ENCODE results near the gene SNAI3.

Gene SNAI3

GRCh38 chr16:88662843-88663606 lies 23.3 kb downstream of the SNAI3 start, which contains the start of gene MVD:
MVD (minus strand) TSS chr16:88663091; CDS start chr16:88663080, 11 bp downstream.
- Histone ChIP-seq H3K4me1 (ENCODE audit: low read length) (peaks cover 24% of the 10 kb centered on the region), H2AFZ (ENCODE audit: low read depth, low read length) (peak within 1 kb of the TSS; percentile 65; the same call in 1 of the 2 replicates), H3K9me3 (ENCODE audit: insufficient read depth, low read length) (no peaks in the 10 kb centered on the region), H4K20me1 (ENCODE audit: insufficient read depth, low read length) (peaks cover 24% of the 10 kb centered on the region), H3K27ac (ENCODE audit: low read length) (peak within 1 kb of the TSS; percentile 72), H3K4me2 (ENCODE audit: low read length) (peak within 1 kb of the TSS; percentile 77), H3K4me3 (ENCODE audit: low read length) (peak within 1 kb of the TSS; percentile 85), H3K36me3 (replicated peaks; ENCODE audit: low read depth, low read length) (peaks cover 24% of the 10 kb centered on the region), H3K27me3 (ENCODE audit: low read depth, low read length) (no peaks in the 10 kb centered on the region), H3K9ac (ENCODE audit: low read length) (peak within 1 kb of the TSS; percentile 89), H3K79me2 (ENCODE audit: low read length) (peaks cover 42% of the 10 kb centered on the region)
- no peak for TF ChIP-seq CTCF (IDR thresholded peaks at IDR 0.05; ENCODE audit: low read depth, low read length)
- TF ChIP-seq EZH2phosphoT487 (IDR thresholded peaks at IDR 0.05; ENCODE audit: low read depth) = no peak

- TF ChIP-seq EZH2phosphoT487 (IDR thresholded peaks at IDR 0.05; ENCODE audit: low read depth) = no peak
- H3K27me3 ChIP-seq (ENCODE audit: low read depth, low read length) = no peaks in the 10 kb centered on the region
- peak overlapping the region; percentile 89 for H3K9ac ChIP-seq (ENCODE audit: low read length)
- peak overlapping the region; percentile 85 for H3K4me3 ChIP-seq (ENCODE audit: low read length)
- H3K4me1 ChIP-seq (ENCODE audit: low read length) = peaks cover 24% of the 10 kb centered on the region
- peak overlapping the region; percentile 69 for H3K4me2 ChIP-seq (ENCODE audit: low read length)
- no peaks in the 10 kb centered on the region for H3K9me3 ChIP-seq (ENCODE audit: insufficient read depth, low read length)
- H3K36me3 ChIP-seq (replicated peaks; ENCODE audit: low read depth, low read length) = peaks cover 31% of the 10 kb centered on the region
- peaks cover 48% of the 10 kb centered on the region for H3K79me2 ChIP-seq (ENCODE audit: low read length)
- peak overlapping the region; percentile 72 for H3K27ac ChIP-seq (ENCODE audit: low read length)
- H2AFZ ChIP-seq (ENCODE audit: low read depth, low read length) = peak overlapping the region; percentile 53; the same call in 1 of the 2 replicates
- H4K20me1 ChIP-seq (ENCODE audit: insufficient read depth, low read length) = peaks cover 29% of the 10 kb centered on the region
These were observed 24.0 kb downstream of the SNAI3 start for GRCh38 chr16:88662222-88662842.

- no peaks in the 10 kb centered on the region for H3K27me3 ChIP-seq (ENCODE audit: low read depth, low read length)
- H2AFZ ChIP-seq (ENCODE audit: low read depth, low read length) = no peak overlapping the region
- peaks cover 38% of the 10 kb centered on the region for H3K36me3 ChIP-seq (replicated peaks; ENCODE audit: low read depth, low read length)
- H3K9ac ChIP-seq (ENCODE audit: low read length) = no peak overlapping the region
- peaks cover 48% of the 10 kb centered on the region for H3K79me2 ChIP-seq (ENCODE audit: low read length)
- peaks cover 33% of the 10 kb centered on the region for H4K20me1 ChIP-seq (ENCODE audit: insufficient read depth, low read length)
- no peak overlapping the region for H3K27ac ChIP-seq (ENCODE audit: low read length)
- H3K4me3 ChIP-seq (ENCODE audit: low read length) = 0 out of 2 replicates have a peak overlapping the region, but pooled peaks have one; percentile 8
- H3K4me1 ChIP-seq (ENCODE audit: low read length) = peaks cover 24% of the 10 kb centered on the region
- H3K4me2 ChIP-seq (ENCODE audit: low read length) = peak overlapping the region; percentile 34
- no peaks in the 10 kb centered on the region for H3K9me3 ChIP-seq (ENCODE audit: insufficient read depth, low read length)
- TF ChIP-seq EZH2phosphoT487 (IDR thresholded peaks at IDR 0.05; ENCODE audit: low read depth) (no peak), CTCF (IDR thresholded peaks at IDR 0.05; ENCODE audit: low read depth, low read length) (no peak)
These were observed 24.8 kb downstream of the SNAI3 start for GRCh38 chr16:88661468-88661867.

- Histone ChIP-seq H3K4me1 (ENCODE audit: low read length) (peaks cover 11% of the 10 kb centered on the region), H3K4me2 (ENCODE audit: low read length) (no peak overlapping the region), H3K36me3 (replicated peaks; ENCODE audit: low read depth, low read length) (peaks cover 44% of the 10 kb centered on the region), H3K27ac (ENCODE audit: low read length) (no peak overlapping the region), H3K27me3 (ENCODE audit: low read depth, low read length) (no peaks in the 10 kb centered on the region), H2AFZ (ENCODE audit: low read depth, low read length) (no peak overlapping the region), H3K79me2 (ENCODE audit: low read length) (peaks cover 48% of the 10 kb centered on the region), H3K4me3 (ENCODE audit: low read length) (no peak overlapping the region), H3K9me3 (ENCODE audit: insufficient read depth, low read length) (no peaks in the 10 kb centered on the region), H3K9ac (ENCODE audit: low read length) (no peak overlapping the region), H4K20me1 (ENCODE audit: insufficient read depth, low read length) (peaks cover 33% of the 10 kb centered on the region)
- TF ChIP-seq CTCF (IDR thresholded peaks at IDR 0.05; ENCODE audit: low read depth, low read length) (no peak), EZH2phosphoT487 (IDR thresholded peaks at IDR 0.05; ENCODE audit: low read depth) (no peak)
These were observed 27.1 kb downstream of the SNAI3 start for GRCh38 chr16:88659160-88659559.

All from OCI-LY3 (cell line).